ENCODE results near the gene PDZD2.

PDZD2 gene

DNA sequence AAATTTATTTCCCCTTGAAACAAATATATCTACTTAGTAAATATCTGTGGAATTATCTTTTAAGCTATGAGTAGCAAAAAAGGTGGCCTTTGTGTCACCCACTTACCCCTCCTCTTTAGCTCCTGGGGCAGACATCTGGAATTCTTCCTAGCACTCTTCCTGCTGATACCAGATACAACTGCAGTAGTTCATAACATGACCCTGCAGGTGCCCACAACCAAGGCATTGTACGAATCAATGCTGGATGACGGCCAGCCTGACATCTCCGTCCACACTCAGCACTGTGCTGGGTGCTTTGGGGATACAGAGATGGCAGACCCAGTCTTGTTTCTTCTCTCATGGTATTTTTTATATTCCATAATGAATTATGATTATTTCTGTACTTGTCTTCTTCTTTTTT is 382.8 kb downstream of the PDZD2 start:
- Histone ChIP-seq H3K4me3 (ENCODE audit: low read length) (no peak overlapping the region), H3K4me2 (ENCODE audit: low read length) (no peak overlapping the region), H3K27me3 (ENCODE audit: control insufficient read depth, low read length) (no peaks in the 10 kb centered on the region), H4K20me1 (ENCODE audit: control insufficient read depth, insufficient read depth, low read depth, low read length) (no peaks in the 10 kb centered on the region), H3K4me1 (ENCODE audit: control insufficient read depth, low read length) (peaks cover 46% of the 10 kb centered on the region), H3K9me3 (ENCODE audit: control insufficient read depth, insufficient read depth, low read length) (no peaks in the 10 kb centered on the region), H3K9me2 (replicated peaks; ENCODE audit: control insufficient read depth, low read length) (no peaks in the 10 kb centered on the region), H3F3A (ENCODE audit: control insufficient read depth, insufficient read depth) (peaks cover 6% of the 10 kb centered on the region), H3K36me3 (ENCODE audit: control insufficient read depth, low read length) (peaks cover 5% of the 10 kb centered on the region), H3K79me2 (ENCODE audit: control insufficient read depth, low read length) (peaks cover 28% of the 10 kb centered on the region), H3K27ac (ENCODE audit: low read depth, low read length) (no peak overlapping the region)
- TF ChIP-seq EZH2phosphoT487 (IDR thresholded peaks at IDR 0.05; ENCODE audit: borderline replicate concordance, low read length), result no peak
- TF ChIP-seq, protein P1, sequence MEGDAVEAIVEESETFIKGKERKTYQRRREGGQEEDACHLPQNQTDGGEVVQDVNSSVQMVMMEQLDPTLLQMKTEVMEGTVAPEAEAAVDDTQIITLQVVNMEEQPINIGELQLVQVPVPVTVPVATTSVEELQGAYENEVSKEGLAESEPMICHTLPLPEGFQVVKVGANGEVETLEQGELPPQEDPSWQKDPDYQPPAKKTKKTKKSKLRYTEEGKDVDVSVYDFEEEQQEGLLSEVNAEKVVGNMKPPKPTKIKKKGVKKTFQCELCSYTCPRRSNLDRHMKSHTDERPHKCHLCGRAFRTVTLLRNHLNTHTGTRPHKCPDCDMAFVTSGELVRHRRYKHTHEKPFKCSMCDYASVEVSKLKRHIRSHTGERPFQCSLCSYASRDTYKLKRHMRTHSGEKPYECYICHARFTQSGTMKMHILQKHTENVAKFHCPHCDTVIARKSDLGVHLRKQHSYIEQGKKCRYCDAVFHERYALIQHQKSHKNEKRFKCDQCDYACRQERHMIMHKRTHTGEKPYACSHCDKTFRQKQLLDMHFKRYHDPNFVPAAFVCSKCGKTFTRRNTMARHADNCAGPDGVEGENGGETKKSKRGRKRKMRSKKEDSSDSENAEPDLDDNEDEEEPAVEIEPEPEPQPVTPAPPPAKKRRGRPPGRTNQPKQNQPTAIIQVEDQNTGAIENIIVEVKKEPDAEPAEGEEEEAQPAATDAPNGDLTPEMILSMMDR (IDR thresholded peaks at IDR 0.05; ENCODE audit: low read depth, low read length, poor library complexity, severe bottlenecking), result no peak

DNA sequence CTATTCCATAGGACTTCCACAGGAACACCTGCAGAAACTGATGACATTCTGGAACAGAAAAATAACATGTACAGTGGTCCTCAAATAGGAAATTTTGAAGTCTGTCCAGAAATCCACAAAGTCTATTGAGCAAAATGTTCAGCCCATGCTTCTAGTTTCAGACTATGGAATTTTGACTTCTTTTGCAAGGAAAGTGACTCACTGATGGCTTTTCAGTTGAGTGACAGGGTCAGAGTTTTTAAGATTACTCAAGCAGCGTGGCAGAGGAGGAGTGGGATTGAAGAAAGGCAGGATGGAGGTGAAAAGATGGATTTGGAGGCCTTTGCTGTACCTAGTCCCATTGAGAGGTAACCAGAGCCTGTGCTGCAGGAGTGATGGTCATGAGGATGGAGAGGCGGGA is 383.7 kb downstream of the PDZD2 start:
- no peak overlapping the region for H3K27ac ChIP-seq (ENCODE audit: low read depth, low read length)
- H3K4me3 ChIP-seq (ENCODE audit: low read length), result no peak overlapping the region
- peaks cover 38% of the 10 kb centered on the region for H3K4me1 ChIP-seq (ENCODE audit: control insufficient read depth, low read length)
- H3K36me3 ChIP-seq (ENCODE audit: control insufficient read depth, low read length), result peaks cover 3% of the 10 kb centered on the region
- no peaks in the 10 kb centered on the region for H4K20me1 ChIP-seq (ENCODE audit: control insufficient read depth, insufficient read depth, low read depth, low read length)
- no peaks in the 10 kb centered on the region for H3K9me2 ChIP-seq (replicated peaks; ENCODE audit: control insufficient read depth, low read length)
- H3F3A ChIP-seq (ENCODE audit: control insufficient read depth, insufficient read depth), result peaks cover 6% of the 10 kb centered on the region
- no peaks in the 10 kb centered on the region for H3K27me3 ChIP-seq (ENCODE audit: control insufficient read depth, low read length)
- peaks cover 25% of the 10 kb centered on the region for H3K79me2 ChIP-seq (ENCODE audit: control insufficient read depth, low read length)
- TF ChIP-seq EZH2phosphoT487 (IDR thresholded peaks at IDR 0.05; ENCODE audit: borderline replicate concordance, low read length), result no peak
- TF ChIP-seq, protein P1 (IDR thresholded peaks at IDR 0.05; ENCODE audit: low read depth, low read length, poor library complexity, severe bottlenecking), result no peak
- no peaks in the 10 kb centered on the region for H3K9me3 ChIP-seq (ENCODE audit: control insufficient read depth, insufficient read depth, low read length)
- H3K4me2 ChIP-seq (ENCODE audit: low read length), result no peak overlapping the region

DNA sequence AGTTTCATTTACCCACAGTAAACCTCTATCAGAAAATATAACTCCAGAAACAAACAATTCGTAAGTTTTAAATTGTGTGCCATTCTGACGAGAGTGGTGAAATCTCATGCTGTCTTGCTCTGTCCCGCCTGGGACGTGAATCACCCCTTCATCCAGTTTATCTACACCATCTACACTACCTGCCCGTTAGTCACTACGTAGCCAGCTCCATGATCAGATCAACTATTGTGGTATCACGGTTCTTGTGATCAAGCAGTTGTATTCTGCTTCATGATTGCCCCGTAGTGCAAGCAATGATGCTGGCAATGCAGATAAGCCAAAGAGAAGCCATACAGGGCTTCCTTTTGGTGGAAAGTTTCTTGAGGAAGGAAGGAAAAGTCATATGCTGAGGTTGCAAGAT is 384.9 kb downstream of the PDZD2 start:
- H3K9me2 ChIP-seq (replicated peaks; ENCODE audit: control insufficient read depth, low read length), result no peaks in the 10 kb centered on the region
- H3K27me3 ChIP-seq (ENCODE audit: control insufficient read depth, low read length), result no peaks in the 10 kb centered on the region
- H3K79me2 ChIP-seq (ENCODE audit: control insufficient read depth, low read length), result peaks cover 16% of the 10 kb centered on the region
- peaks cover 3% of the 10 kb centered on the region for H3K36me3 ChIP-seq (ENCODE audit: control insufficient read depth, low read length)
- H3F3A ChIP-seq (ENCODE audit: control insufficient read depth, insufficient read depth), result peaks cover 6% of the 10 kb centered on the region
- H3K4me3 ChIP-seq (ENCODE audit: low read length), result no peak overlapping the region
- no peaks in the 10 kb centered on the region for H4K20me1 ChIP-seq (ENCODE audit: control insufficient read depth, insufficient read depth, low read depth, low read length)
- no peak for TF ChIP-seq EZH2phosphoT487 (IDR thresholded peaks at IDR 0.05; ENCODE audit: borderline replicate concordance, low read length)
- TF ChIP-seq, protein P1 (IDR thresholded peaks at IDR 0.05; ENCODE audit: low read depth, low read length, poor library complexity, severe bottlenecking), result no peak
- H3K4me2 ChIP-seq (ENCODE audit: low read length), result no peak overlapping the region
- no peaks in the 10 kb centered on the region for H3K9me3 ChIP-seq (ENCODE audit: control insufficient read depth, insufficient read depth, low read length)
- H3K27ac ChIP-seq (ENCODE audit: low read depth, low read length), result no peak overlapping the region
- peaks cover 26% of the 10 kb centered on the region for H3K4me1 ChIP-seq (ENCODE audit: control insufficient read depth, low read length)

All from DOHH2 (cell line).